ENCODE measurements around the gene FAM9C. TPM values are rescaled to one million over a fixed set of nuclear protein-coding genes. Genes with fewer than 3 reads are reported as not detected.

FAM9C gene
- total RNA-seq, 2 donors from 2014 or later, result not detected

DNA sequence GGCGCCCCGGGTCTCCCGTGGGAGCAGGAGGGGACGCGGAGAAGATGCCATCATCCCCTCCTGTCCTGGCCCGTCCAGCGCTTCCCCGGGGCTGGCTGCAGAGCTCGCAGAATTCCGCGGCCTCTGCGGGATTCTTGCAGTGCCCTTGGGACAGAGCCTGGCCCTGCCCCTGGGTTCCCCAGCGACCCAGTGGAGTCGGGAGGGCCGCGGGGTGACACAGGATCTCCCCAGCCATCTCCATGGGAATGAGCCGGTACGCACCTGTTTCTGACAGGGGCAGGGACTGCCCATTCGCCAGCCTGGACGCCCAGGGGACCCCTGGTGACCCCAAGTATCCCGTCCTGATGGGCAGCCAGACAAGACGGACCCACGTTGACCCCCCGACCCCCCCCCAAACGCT lies 482 bp downstream of the FAM9C start:
- Histone ChIP-seq H3K9me3 (no peaks in the 10 kb centered on the region), H3K36me3 (replicated peaks in 1 of 2; ENCODE audit: insufficient read depth in 1 of 2, low read depth in 2 of 2) (no peaks in the 10 kb centered on the region), H3K27me3 (no peaks in the 10 kb centered on the region), H3K4me1 (no peaks in the 10 kb centered on the region), H3K27ac (no peak overlapping the region), H3K4me3 (no peak overlapping the region)
- WGBS, 2 donors, result 83% methylated on average over 16 of the region's 25 CpGs; no CpG with 5 or more reads in 1 of the 2 donors
- ATAC-seq (no peak), DNase-seq (no peak)
- TF ChIP-seq, protein P1, sequence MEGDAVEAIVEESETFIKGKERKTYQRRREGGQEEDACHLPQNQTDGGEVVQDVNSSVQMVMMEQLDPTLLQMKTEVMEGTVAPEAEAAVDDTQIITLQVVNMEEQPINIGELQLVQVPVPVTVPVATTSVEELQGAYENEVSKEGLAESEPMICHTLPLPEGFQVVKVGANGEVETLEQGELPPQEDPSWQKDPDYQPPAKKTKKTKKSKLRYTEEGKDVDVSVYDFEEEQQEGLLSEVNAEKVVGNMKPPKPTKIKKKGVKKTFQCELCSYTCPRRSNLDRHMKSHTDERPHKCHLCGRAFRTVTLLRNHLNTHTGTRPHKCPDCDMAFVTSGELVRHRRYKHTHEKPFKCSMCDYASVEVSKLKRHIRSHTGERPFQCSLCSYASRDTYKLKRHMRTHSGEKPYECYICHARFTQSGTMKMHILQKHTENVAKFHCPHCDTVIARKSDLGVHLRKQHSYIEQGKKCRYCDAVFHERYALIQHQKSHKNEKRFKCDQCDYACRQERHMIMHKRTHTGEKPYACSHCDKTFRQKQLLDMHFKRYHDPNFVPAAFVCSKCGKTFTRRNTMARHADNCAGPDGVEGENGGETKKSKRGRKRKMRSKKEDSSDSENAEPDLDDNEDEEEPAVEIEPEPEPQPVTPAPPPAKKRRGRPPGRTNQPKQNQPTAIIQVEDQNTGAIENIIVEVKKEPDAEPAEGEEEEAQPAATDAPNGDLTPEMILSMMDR (IDR thresholded peaks at IDR 0.05), result no peak
- TF ChIP-seq POLR2A (IDR thresholded peaks at IDR 0.05), result no peak
- intact Hi-C loops (cut with DNase I), result no loop called here

DNA sequence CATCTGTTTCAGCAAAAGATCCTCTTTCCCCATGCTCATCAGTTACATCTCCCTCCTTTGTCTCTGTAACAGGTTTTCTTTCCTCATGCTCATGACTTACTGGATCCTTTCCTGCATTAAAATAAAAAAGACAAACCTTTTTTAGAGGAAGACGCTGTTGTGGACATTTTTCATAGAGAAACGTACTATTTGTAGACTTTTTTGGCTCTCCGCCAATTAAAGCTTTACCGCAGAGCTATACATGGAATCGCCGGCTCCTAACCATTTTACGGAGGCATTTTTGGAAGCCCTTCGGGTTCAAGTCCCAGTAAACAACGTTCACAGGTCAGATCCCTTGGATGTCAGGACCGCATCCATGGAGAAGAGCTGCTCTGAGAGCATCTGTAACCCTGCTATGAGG lies 1.3 kb downstream of the FAM9C start:
- Histone ChIP-seq H3K27ac (no peak overlapping the region), H3K4me1 (no peaks in the 10 kb centered on the region), H3K27me3 (no peaks in the 10 kb centered on the region), H3K9me3 (no peaks in the 10 kb centered on the region), H3K4me3 (no peak overlapping the region), H3K36me3 (replicated peaks in 1 of 2; ENCODE audit: insufficient read depth in 1 of 2, low read depth in 2 of 2) (no peaks in the 10 kb centered on the region)
- TF ChIP-seq, protein P1 (IDR thresholded peaks at IDR 0.05), result no peak
- no peak for TF ChIP-seq POLR2A (IDR thresholded peaks at IDR 0.05)
- intact Hi-C loops (cut with DNase I), result no loop called here
- ATAC-seq (no peak), DNase-seq (no peak)
- 67 to 82% methylated on average over 7 to 8 of the region's 10 CpGs for WGBS, 2 donors

DNA sequence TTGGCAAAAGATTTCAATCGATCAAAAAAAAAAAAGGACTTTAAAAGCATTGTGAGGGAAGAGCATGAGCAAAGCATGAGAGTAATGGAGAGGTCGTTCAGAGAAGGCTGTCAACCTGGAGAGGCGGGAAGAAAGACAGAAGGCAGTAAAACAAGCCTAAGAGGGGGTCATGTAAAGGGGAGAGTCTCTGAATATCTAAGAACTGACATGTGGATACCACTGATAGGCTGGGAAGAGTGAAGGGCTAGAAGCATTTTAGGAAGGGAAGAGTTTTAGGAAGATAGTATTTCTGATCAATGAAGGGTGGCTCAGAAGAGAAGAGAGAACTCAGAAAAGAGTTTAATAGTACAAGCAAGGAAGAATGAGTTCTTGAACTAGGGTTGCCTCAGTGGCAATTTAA lies 7.5 kb downstream of the FAM9C start:
- ATAC-seq (no peak), DNase-seq (no peak)
- Histone ChIP-seq H3K27me3 (no peaks in the 10 kb centered on the region), H3K4me3 (no peak overlapping the region), H3K4me1 (no peaks in the 10 kb centered on the region), H3K27ac (no peak overlapping the region), H3K9me3 (no peaks in the 10 kb centered on the region), H3K36me3 (replicated peaks in 1 of 2; ENCODE audit: insufficient read depth in 1 of 2, low read depth in 2 of 2) (no peaks in the 10 kb centered on the region)
- intact Hi-C loops (cut with DNase I), result no loop called here
- 74 to 85% methylated on average over 3 of the region's 3 CpGs for WGBS, 2 donors
- TF ChIP-seq, protein P1 (IDR thresholded peaks at IDR 0.05), result no peak
- TF ChIP-seq POLR2A (IDR thresholded peaks at IDR 0.05), result no peak

DNA sequence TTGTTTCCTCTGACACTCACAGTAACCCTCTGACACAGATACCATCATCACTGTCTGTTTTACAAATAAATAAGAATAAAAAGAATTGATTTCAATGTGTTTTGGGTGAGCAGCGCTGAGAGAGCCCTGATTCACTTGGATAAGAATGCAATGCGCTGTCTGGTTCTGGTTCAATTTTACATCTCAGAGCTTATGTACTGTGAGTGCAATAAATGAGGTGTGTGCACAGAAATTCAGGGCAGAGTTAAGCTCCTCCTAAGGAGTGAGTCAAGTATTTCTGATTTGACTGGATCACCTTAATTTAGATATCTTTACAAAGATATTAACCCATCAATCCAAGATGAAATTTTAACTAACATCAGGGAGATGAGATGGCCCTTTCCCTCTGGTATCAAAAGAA lies 11.2 kb downstream of the FAM9C start:
- no peak overlapping the region for H3K4me3 ChIP-seq
- no peak for DNase-seq
- no peaks in the 10 kb centered on the region for H3K9me3 ChIP-seq
- WGBS, 2 donors, result 96 to 100% methylated on average over 2 of the region's 2 CpGs
- no peaks in the 10 kb centered on the region for H3K27me3 ChIP-seq
- H3K36me3 ChIP-seq (replicated peaks in 1 of 2; ENCODE audit: insufficient read depth in 1 of 2, low read depth in 2 of 2), result no peaks in the 10 kb centered on the region
- TF ChIP-seq, protein P1 (IDR thresholded peaks at IDR 0.05), result no peak
- intact Hi-C loops (cut with DNase I), result no loop called here
- no peak for ATAC-seq
- H3K4me1 ChIP-seq, result peaks cover 17% of the 10 kb centered on the region
- H3K27ac ChIP-seq, result no peak overlapping the region

DNA sequence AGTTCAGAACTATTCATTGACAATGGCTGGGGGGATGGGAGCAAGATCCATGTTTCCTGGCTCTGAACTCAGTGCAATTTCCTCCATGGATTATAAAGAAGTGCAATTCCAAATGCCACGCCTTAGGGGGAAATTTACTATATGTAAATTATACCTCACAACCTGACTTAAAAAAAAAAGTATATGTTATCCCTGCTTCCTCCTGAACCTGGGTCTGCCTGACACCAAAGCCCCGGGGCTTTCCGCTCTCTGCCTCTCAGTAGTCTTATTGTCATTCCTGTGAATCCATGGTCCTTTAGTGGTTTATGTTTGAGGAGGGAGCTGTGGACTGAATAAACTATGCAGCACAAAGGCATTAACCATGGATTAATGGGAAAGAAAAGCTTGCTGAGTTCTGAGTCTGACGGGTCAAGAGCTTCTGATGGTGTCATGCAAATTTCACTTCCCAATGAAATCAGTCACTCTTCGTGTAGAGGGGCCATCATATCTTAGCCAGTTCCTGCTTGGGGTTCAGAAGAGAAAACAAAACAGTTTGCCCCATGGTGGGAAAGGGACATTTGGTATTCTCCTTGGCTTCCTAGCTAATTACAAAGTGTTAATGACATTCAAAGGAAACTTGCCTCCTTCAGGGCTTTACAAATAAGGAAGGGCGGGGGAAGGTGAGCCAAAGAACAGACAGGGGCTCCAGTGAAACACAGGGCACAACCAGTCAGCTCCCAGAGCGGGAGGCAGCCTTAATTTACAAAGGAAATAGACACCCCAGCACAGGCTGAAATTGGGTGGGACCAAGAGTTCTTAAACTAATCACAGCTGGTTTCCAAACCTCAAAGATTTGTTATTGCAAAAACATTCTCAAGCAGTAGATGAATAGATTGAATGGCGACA lies 14.3 kb downstream of the FAM9C start:
- TF ChIP-seq, protein P1 (IDR thresholded peaks at IDR 0.05), result no peak
- TF ChIP-seq POLR2A (IDR thresholded peaks at IDR 0.05), result no peak
- H3K36me3 ChIP-seq (replicated peaks in 1 of 2; ENCODE audit: insufficient read depth in 1 of 2, low read depth in 2 of 2), result no peaks in the 10 kb centered on the region
- no peaks in the 10 kb centered on the region for H3K9me3 ChIP-seq
- H3K4me1 ChIP-seq, result peaks cover 17% of the 10 kb centered on the region
- H3K27ac ChIP-seq, result peak overlapping the region in 3 of 4 donors; percentile 32 to 80 (median 78)
- intact Hi-C loops (cut with DNase I), result no loop called here
- DNase-seq (no peak), ATAC-seq (peak; percentile 70)
- H3K27me3 ChIP-seq, result no peaks in the 10 kb centered on the region
- WGBS, 2 donors, result 74 to 85% methylated on average over 7 to 8 of the region's 8 CpGs
- no peak overlapping the region for H3K4me3 ChIP-seq

All from body of pancreas (tissue), 4 donors.